Naive thymus-derived CD4-positive, alpha-beta T cell (primary cell): ENCODE data around the gene REELD1. TPM values are rescaled to one million over a fixed set of nuclear protein-coding genes. Genes with fewer than 3 reads are reported as not detected.

Experiments
- polyA plus RNA-seq, 2 donors: library from polyadenylated mRNA; unstranded; fragments of 300-500 nt; fragmentation: Illumina TruSeq; gene quantifications; one replicate each; pipeline ENCODE4 v1.2.3, GENCODE V29; 2021
- total RNA-seq, 6 experiments: library from RNA in 5 of 6; stranded (reverse) in 5 of 6; gene quantifications; 1 replicate in 5 of 6; 2 replicates in 1 of 6; pipeline ENCODE4 v1.2.3 and lab custom pipeline; 2021 to 2026

The REELD1 gene
- total and polyA plus RNA-seq, 7 experiments from 2014 or later = 0.23 to 1.7 (median 1.3) TPM; not detected in 2

Other genes with a start within 250 kb of the REELD1 start
- gene LSM6, start 38.8 kb upstream of the REELD1 start, total RNA-seq = 10 to 100 TPM; 24.7 to 49.7 (median 46.2) TPM
- 10 to 100 TPM; 48.3 to 73.6 TPM for gene LSM6, start 38.8 kb upstream of the REELD1 start, polyA plus RNA-seq